Measurements from ENCODE around the gene CHRNB4.

GRCh38 chr15:78597583-78597982, 43.4 kb downstream of the CHRNB4 start:
- TF ChIP-seq RAD21 (IDR thresholded peaks at IDR 0.05; ENCODE audit: low read length) (no peak), RXRA (IDR thresholded peaks at IDR 0.05; ENCODE audit: borderline replicate concordance, low read depth) (no peak), GATA2 (CRISPR knock-in tag; IDR thresholded peaks at IDR 0.05) (no peak), EP300 (IDR thresholded peaks at IDR 0.05; ENCODE audit: borderline replicate concordance in 1 of 2, low read depth in 1 of 2, low read length in 1 of 2) (no peak), FOXJ3 (CRISPR knock-in tag; IDR thresholded peaks at IDR 0.05) (no peak), POLR2AphosphoS5 (IDR thresholded peaks at IDR 0.05; ENCODE audit: low read depth, low read length) (no peak), RCOR1 (IDR thresholded peaks at IDR 0.05; ENCODE audit: low read length) (no peak), TAF1 (IDR thresholded peaks at IDR 0.05; ENCODE audit: borderline replicate concordance, low read depth, low read length) (no peak), RFX5 (IDR thresholded peaks at IDR 0.05; ENCODE audit: low read length) (no peak), YY1 (IDR thresholded peaks at IDR 0.05; ENCODE audit: low read depth) (no peak), JUND (IDR thresholded peaks at IDR 0.05) (no peak)
- TF ChIP-seq, protein P1, sequence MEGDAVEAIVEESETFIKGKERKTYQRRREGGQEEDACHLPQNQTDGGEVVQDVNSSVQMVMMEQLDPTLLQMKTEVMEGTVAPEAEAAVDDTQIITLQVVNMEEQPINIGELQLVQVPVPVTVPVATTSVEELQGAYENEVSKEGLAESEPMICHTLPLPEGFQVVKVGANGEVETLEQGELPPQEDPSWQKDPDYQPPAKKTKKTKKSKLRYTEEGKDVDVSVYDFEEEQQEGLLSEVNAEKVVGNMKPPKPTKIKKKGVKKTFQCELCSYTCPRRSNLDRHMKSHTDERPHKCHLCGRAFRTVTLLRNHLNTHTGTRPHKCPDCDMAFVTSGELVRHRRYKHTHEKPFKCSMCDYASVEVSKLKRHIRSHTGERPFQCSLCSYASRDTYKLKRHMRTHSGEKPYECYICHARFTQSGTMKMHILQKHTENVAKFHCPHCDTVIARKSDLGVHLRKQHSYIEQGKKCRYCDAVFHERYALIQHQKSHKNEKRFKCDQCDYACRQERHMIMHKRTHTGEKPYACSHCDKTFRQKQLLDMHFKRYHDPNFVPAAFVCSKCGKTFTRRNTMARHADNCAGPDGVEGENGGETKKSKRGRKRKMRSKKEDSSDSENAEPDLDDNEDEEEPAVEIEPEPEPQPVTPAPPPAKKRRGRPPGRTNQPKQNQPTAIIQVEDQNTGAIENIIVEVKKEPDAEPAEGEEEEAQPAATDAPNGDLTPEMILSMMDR (IDR thresholded peaks at IDR 0.05): no peak
- TF ChIP-seq, protein P2, sequence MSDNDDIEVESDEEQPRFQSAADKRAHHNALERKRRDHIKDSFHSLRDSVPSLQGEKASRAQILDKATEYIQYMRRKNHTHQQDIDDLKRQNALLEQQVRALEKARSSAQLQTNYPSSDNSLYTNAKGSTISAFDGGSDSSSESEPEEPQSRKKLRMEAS (IDR thresholded peaks at IDR 0.05; ENCODE audit: low read depth): no peak
- TF ChIP-seq, protein P3, sequence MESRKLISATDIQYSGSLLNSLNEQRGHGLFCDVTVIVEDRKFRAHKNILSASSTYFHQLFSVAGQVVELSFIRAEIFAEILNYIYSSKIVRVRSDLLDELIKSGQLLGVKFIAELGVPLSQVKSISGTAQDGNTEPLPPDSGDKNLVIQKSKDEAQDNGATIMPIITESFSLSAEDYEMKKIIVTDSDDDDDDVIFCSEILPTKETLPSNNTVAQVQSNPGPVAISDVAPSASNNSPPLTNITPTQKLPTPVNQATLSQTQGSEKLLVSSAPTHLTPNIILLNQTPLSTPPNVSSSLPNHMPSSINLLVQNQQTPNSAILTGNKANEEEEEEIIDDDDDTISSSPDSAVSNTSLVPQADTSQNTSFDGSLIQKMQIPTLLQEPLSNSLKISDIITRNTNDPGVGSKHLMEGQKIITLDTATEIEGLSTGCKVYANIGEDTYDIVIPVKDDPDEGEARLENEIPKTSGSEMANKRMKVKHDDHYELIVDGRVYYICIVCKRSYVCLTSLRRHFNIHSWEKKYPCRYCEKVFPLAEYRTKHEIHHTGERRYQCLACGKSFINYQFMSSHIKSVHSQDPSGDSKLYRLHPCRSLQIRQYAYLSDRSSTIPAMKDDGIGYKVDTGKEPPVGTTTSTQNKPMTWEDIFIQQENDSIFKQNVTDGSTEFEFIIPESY (IDR thresholded peaks at IDR 0.05; ENCODE audit: borderline replicate concordance, low read depth): no peak
